SK-MEL-5 (cell line): ENCODE measurements around the gene GJB4. TPM values are rescaled to one million over a fixed set of nuclear protein-coding genes. Genes with fewer than 3 reads are reported as not detected.
"Not testable (repeated sequence)": the region's sequence is repeated elsewhere in the genome, so short reads cannot be mapped to it uniquely, and the experiment has no call there.

Experiments used
- DNase-seq: peaks from one replicate; pipeline ENCODE4 v3.0.0-alpha.2; 2016; ENCODE audit warnings: low read depth, low spot score
- in situ Hi-C: cut with HindIII; loops from 2 replicates; pipeline ENCODE4 v1.10.0; 2016; ENCODE audit warnings: low sequenced_read_pairs, high pct_unique_total_duplicates, low pct_unique_long_range_greater_than_20kb
- total RNA-seq: library from RNA; depleted of rRNA; stranded (reverse); fragments of >200 nt; shearing (Covaris generic); gene quantifications from 2 replicates; pipeline ENCODE4 v1.2.3, GENCODE V29; 2014

The GJB4 gene
- total RNA-seq, 1 experiment from 2014 or later, result not detected

- in situ Hi-C loops, result no loop called here
- no peak for DNase-seq
These were observed 11.5 kb downstream of the GJB4 start for GRCh38 chr1:34770891-34771504.

- in situ Hi-C loops, result no loop called here
These were observed 12.2 kb downstream of the GJB4 start for GRCh38 chr1:34771573-34772371.

GRCh38 chr1:34773114-34773513, 13.6 kb downstream of the GJB4 start:
- DNase-seq, in situ Hi-C loops: not testable (repeated sequence)

More at GRCh38 chr1:34771573-34772371, 12.2 kb downstream of the GJB4 start:
- DNase-seq, result no peak

GRCh38 chr1:34774957-34775356, 15.4 kb downstream of the GJB4 start:
- in situ Hi-C loops, result no loop called here
- DNase-seq, result no peak

GRCh38 chr1:34776911-34777310, 17.4 kb downstream of the GJB4 start:
- in situ Hi-C loops, result no loop called here
- DNase-seq, result no peak

- in situ Hi-C loops, result no loop called here
- no peak for DNase-seq
These were observed 18.2 kb downstream of the GJB4 start for GRCh38 chr1:34777519-34778321.

- DNase-seq, result no peak
- in situ Hi-C loops, result no loop called here
These were observed 18.8 kb downstream of the GJB4 start for GRCh38 chr1:34778381-34778780.

GRCh38 chr1:34779005-34779404, 19.5 kb downstream of the GJB4 start:
- in situ Hi-C loops, result no loop called here
- DNase-seq, result no peak

- DNase-seq, result no peak
- in situ Hi-C loops, result no loop called here
These were observed 20.0 kb downstream of the GJB4 start for GRCh38 chr1:34779526-34779925.

GRCh38 chr1:34779962-34780361, 20.4 kb downstream of the GJB4 start:
- no peak for DNase-seq
- in situ Hi-C loops, result no loop called here

- in situ Hi-C loops, result no loop called here
- no peak for DNase-seq
These were observed 21.0 kb downstream of the GJB4 start for GRCh38 chr1:34780528-34780927.

GRCh38 chr1:34781071-34781843, 21.7 kb downstream of the GJB4 start, which contains the start of gene GJB3:
GJB3 (plus strand) TSS chr1:34781214; CDS start chr1:34784763, 3,549 bp downstream.
- DNase-seq, result no peak
- in situ Hi-C loops, result no loop called here

- DNase-seq, result no peak
- in situ Hi-C loops, result no loop called here
These were observed 22.4 kb downstream of the GJB4 start for GRCh38 chr1:34781844-34782391.

- in situ Hi-C loops, result no loop called here
- DNase-seq, result no peak
These were observed 25.2 kb downstream of the GJB4 start for GRCh38 chr1:34784751-34785221.

- DNase-seq, result no peak
- in situ Hi-C loops, result no loop called here
These were observed 25.8 kb downstream of the GJB4 start for GRCh38 chr1:34785231-34785874.

GRCh38 chr1:34785875-34786470, 26.4 kb downstream of the GJB4 start:
- DNase-seq, result no peak

More at GRCh38 chr1:34785875-34786470, 26.4 kb downstream of the GJB4 start:
- in situ Hi-C loops, result no loop called here
